Measurements from ENCODE around the gene HS1BP3.

DNA sequence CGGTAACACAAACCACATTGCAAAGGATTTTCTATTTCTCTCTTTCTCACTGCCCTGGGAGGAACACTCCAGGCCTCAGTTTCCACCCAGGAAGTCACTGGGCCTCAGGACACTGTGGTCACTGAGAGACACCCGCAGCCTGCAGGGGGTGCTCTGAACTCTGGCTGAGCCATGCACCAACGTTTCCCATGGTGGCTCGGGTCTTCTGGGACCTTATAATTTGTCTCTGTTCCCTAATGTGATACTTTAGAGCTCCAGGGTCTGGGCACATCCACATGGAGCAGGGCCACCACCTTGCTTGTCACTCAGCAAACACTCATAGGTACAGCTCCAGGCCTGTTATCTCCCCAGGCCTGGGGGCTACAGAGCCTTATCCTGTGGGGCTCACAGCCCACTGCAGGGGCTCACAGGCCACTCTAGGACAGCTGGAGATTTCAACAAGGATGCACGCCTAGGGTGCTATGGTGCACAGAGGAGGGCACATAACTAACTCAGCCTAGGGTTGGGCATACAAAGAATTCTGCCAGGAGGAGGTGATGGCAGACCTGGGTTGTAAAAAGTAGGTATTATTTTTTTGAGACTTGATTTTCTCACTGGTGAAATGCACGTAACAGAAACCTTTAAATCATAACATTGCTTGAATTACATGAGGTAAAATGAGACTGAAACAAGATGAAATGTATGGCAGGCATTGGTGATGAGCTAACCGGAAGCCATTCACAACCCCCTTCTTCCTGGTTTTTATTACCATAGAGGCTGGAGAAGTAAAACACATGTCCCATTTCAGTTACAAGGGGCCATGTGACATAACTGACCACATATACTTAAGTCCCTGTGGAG lies 3.0 kb upstream of the HS1BP3 start:
- TF ChIP-seq, protein P1, sequence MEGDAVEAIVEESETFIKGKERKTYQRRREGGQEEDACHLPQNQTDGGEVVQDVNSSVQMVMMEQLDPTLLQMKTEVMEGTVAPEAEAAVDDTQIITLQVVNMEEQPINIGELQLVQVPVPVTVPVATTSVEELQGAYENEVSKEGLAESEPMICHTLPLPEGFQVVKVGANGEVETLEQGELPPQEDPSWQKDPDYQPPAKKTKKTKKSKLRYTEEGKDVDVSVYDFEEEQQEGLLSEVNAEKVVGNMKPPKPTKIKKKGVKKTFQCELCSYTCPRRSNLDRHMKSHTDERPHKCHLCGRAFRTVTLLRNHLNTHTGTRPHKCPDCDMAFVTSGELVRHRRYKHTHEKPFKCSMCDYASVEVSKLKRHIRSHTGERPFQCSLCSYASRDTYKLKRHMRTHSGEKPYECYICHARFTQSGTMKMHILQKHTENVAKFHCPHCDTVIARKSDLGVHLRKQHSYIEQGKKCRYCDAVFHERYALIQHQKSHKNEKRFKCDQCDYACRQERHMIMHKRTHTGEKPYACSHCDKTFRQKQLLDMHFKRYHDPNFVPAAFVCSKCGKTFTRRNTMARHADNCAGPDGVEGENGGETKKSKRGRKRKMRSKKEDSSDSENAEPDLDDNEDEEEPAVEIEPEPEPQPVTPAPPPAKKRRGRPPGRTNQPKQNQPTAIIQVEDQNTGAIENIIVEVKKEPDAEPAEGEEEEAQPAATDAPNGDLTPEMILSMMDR (IDR thresholded peaks at IDR 0.05), result no peak
- TF ChIP-seq POLR2A (IDR thresholded peaks at IDR 0.05), result no peak

Measured in lower leg skin (tissue), 3 donors.